Mammary epithelial cell (primary cell): Measurements from ENCODE around the gene DNAJC3.

ENCODE experiments used
- CTCF ChIP-seq, 2 donors: IDR thresholded peaks in 1 of 2; conservative IDR thresholded peaks in 1 of 2; 2 replicates each; pipeline ENCODE4 v1.5.1; 2011 to 2012; ENCODE audit warnings: inconsistent platforms in 2 of 2, low read length in 2 of 2, mild to moderate bottlenecking in 2 of 2, control low read depth in 1 of 2, low read depth in 1 of 2; ENCODE audit not compliant: insufficient read depth in 1 of 2; ENCODE audit errors: extremely low read depth in 1 of 2
- EZH2 ChIP-seq: IDR thresholded peaks from 2 replicates; pipeline ENCODE4 v1.6.1; 2012; ENCODE audit warnings: low read length, inconsistent platforms, borderline replicate concordance

- TF ChIP-seq CTCF (conservative IDR thresholded peaks at IDR 0.05 in 1 of 2, IDR thresholded peaks at IDR 0.05 in 1 of 2; ENCODE audit: extremely low read depth in 1 of 2, insufficient read depth in 1 of 2, low read depth in 1 of 2, low read length in 2 of 2): no peak
- TF ChIP-seq EZH2: no peak
These were observed 66.3 kb downstream of the DNAJC3 start for GRCh38 chr13:95743192-95743591.
